ENCODE measurements around the gene RELCH.

Gene RELCH

GRCh38 chr18:62338446-62339105 lies 151.5 kb downstream of the RELCH start:
- no peak for DNase-seq (ENCODE audit: low read depth in 2 of 2)

GRCh38 chr18:62339106-62339988 lies 152.3 kb downstream of the RELCH start:
- peak; percentile 5 to 8 for DNase-seq (ENCODE audit: low read depth in 2 of 2)

- DNase-seq (ENCODE audit: low read depth in 2 of 2), result no peak
These were observed 153.9 kb downstream of the RELCH start for GRCh38 chr18:62340996-62341395.

- no peak for DNase-seq (ENCODE audit: low read depth in 2 of 2)
These were observed 154.4 kb downstream of the RELCH start for GRCh38 chr18:62341473-62341872.

GRCh38 chr18:62342884-62343283 lies 155.8 kb downstream of the RELCH start:
- no peak for DNase-seq (ENCODE audit: low read depth in 2 of 2)

- DNase-seq (ENCODE audit: low read depth in 2 of 2), result no peak
These were observed 156.3 kb downstream of the RELCH start for GRCh38 chr18:62343316-62343715.

- DNase-seq (ENCODE audit: low read depth in 2 of 2), result no peak
These were observed 158.9 kb downstream of the RELCH start for GRCh38 chr18:62345909-62346308.

- DNase-seq (ENCODE audit: low read depth in 2 of 2), result no peak
These were observed 159.5 kb downstream of the RELCH start for GRCh38 chr18:62346333-62347088.

- DNase-seq (ENCODE audit: low read depth in 2 of 2), result no peak
These were observed 160.0 kb downstream of the RELCH start for GRCh38 chr18:62347089-62347506.

- no peak for DNase-seq (ENCODE audit: low read depth in 2 of 2)
These were observed 161.4 kb downstream of the RELCH start for GRCh38 chr18:62348474-62348873.

- no peak for DNase-seq (ENCODE audit: low read depth in 2 of 2)
These were observed 166.1 kb downstream of the RELCH start for GRCh38 chr18:62353170-62353569.

- no peak for DNase-seq (ENCODE audit: low read depth in 2 of 2)
These were observed 167.1 kb downstream of the RELCH start for GRCh38 chr18:62354151-62354550.

GRCh38 chr18:62357079-62357719 lies 170.1 kb downstream of the RELCH start:
- DNase-seq (ENCODE audit: low read depth in 2 of 2), result no peak
